Mesodermal cell (in vitro differentiated cells): ENCODE results near the gene CELA2B.
"Not testable (repeated sequence)": the region's sequence is repeated elsewhere in the genome, so short reads cannot be mapped to it uniquely, and the experiment has no call there.

ENCODE experiments used
- H3K27ac ChIP-seq: 2 replicates; pipeline ENCODE4 v1.7.0; 2013; ENCODE audit warnings: mild to moderate bottlenecking, low read depth, low read length, moderate library complexity; ENCODE audit not compliant: severe bottlenecking
- H3K36me3 ChIP-seq: 2 replicates; pipeline ENCODE4 v1.7.1; 2013; ENCODE audit warnings: mild to moderate bottlenecking, low read length, moderate library complexity; ENCODE audit not compliant: control insufficient read depth, insufficient read depth
- H3K4me1 ChIP-seq: one replicate; pipeline ENCODE4 v1.7.1; 2013; ENCODE audit warnings: mild to moderate bottlenecking, low read length; ENCODE audit not compliant: insufficient read depth, control insufficient read depth, poor library complexity, severe bottlenecking
- H3K4me3 ChIP-seq: 2 replicates; pipeline ENCODE4 v1.7.0; 2013; ENCODE audit warnings: low read length, control low read depth, mild to moderate bottlenecking; ENCODE audit not compliant: insufficient read depth, poor library complexity, severe bottlenecking; ENCODE audit errors: extremely low read depth
- H3K9me3 ChIP-seq: 2 replicates; pipeline ENCODE4 v1.7.1; 2013; ENCODE audit warnings: mild to moderate bottlenecking, low read length, moderate library complexity; ENCODE audit not compliant: control insufficient read depth
- WGBS, 2 experiments: methylation state at CpG; one replicate each; pipeline ENCODE4 v1.1.5; 2013; ENCODE audit warnings: missing lambda C conversion rate in 2 of 2; ENCODE audit not compliant: insufficient coverage in 2 of 2; 5-methylcytosine and 5-hydroxymethylcytosine counted together

The CELA2B gene

GRCh38 chr1:15456313-15456954 is 19.5 kb upstream of the CELA2B start, which contains the start of gene CELA2A:
CELA2A (plus strand) TSS chr1:15456732; CDS start chr1:15456754, 22 bp downstream.
- H3K4me1 ChIP-seq, result no peaks in the 10 kb centered on the region
- no peak within 1 kb of the TSS for H3K27ac ChIP-seq
- H3K4me3 ChIP-seq, result no peak within 1 kb of the TSS
- H3K9me3 ChIP-seq, result no peaks in the 10 kb centered on the region
- H3K36me3 ChIP-seq, result no peaks in the 10 kb centered on the region
- WGBS, 2 experiments, result 93 to 97% methylated on average over 5 to 6 of the region's 8 CpGs

- H3K4me1 ChIP-seq, result no peaks in the 10 kb centered on the region
- H3K4me3 ChIP-seq, result no peak overlapping the region
- no peaks in the 10 kb centered on the region for H3K9me3 ChIP-seq
- no peak overlapping the region for H3K27ac ChIP-seq
- H3K36me3 ChIP-seq, result no peaks in the 10 kb centered on the region
- 80% methylated on average over 1 of the region's 2 CpGs; no CpG with 5 or more reads in 1 of the 2 experiments for WGBS, 2 experiments
Observed at GRCh38 chr1:15457585-15457984, 18.3 kb upstream of the CELA2B start.

- H3K4me3 ChIP-seq, H3K36me3 ChIP-seq, H3K4me1 ChIP-seq, H3K27ac ChIP-seq, H3K9me3 ChIP-seq: not testable (repeated sequence)
- WGBS, 2 experiments, result 76 to 88% methylated on average over 4 of the region's 4 CpGs
Observed at GRCh38 chr1:15458388-15458787, 17.5 kb upstream of the CELA2B start.

- Histone ChIP-seq H3K4me1 (no peaks in the 10 kb centered on the region), H3K9me3 (no peaks in the 10 kb centered on the region), H3K36me3 (no peaks in the 10 kb centered on the region), H3K4me3 (no peak overlapping the region), H3K27ac (no peak overlapping the region)
- WGBS, 2 experiments, result 85 to 91% methylated on average over 3 to 4 of the region's 10 CpGs
Observed at GRCh38 chr1:15459771-15460707, 15.9 kb upstream of the CELA2B start.

GRCh38 chr1:15460708-15461095 is 15.2 kb upstream of the CELA2B start:
- Histone ChIP-seq H3K36me3 (no peaks in the 10 kb centered on the region), H3K9me3 (no peaks in the 10 kb centered on the region), H3K4me1 (no peaks in the 10 kb centered on the region), H3K4me3 (no peak overlapping the region), H3K27ac (no peak overlapping the region)
- WGBS, 2 experiments, result 89 to 91% methylated on average over 6 to 7 of the region's 9 CpGs

GRCh38 chr1:15463064-15463800 is 12.7 kb upstream of the CELA2B start:
- H3K36me3 ChIP-seq, H3K27ac ChIP-seq, H3K4me1 ChIP-seq, H3K9me3 ChIP-seq, H3K4me3 ChIP-seq: not testable (repeated sequence)
- WGBS, 2 experiments, result 85 to 94% methylated on average over 6 to 9 of the region's 15 CpGs

- not testable (repeated sequence) for H3K4me3 ChIP-seq, H3K9me3 ChIP-seq, H3K27ac ChIP-seq, H3K36me3 ChIP-seq, H3K4me1 ChIP-seq
- WGBS, 2 experiments, result 80 to 100% methylated on average over 2 to 4 of the region's 5 CpGs
Observed at GRCh38 chr1:15463926-15464322, 12.0 kb upstream of the CELA2B start.

GRCh38 chr1:15465674-15466073 is 10.2 kb upstream of the CELA2B start:
- 86 to 92% methylated on average over 6 of the region's 7 CpGs for WGBS, 2 experiments
- no peaks in the 10 kb centered on the region for H3K9me3 ChIP-seq
- no peak overlapping the region for H3K4me3 ChIP-seq
- H3K27ac ChIP-seq, result no peak overlapping the region
- H3K36me3 ChIP-seq, result no peaks in the 10 kb centered on the region
- no peaks in the 10 kb centered on the region for H3K4me1 ChIP-seq

GRCh38 chr1:15466955-15467625 is 8.8 kb upstream of the CELA2B start:
- not testable (repeated sequence) for H3K36me3 ChIP-seq, H3K27ac ChIP-seq, H3K4me3 ChIP-seq, H3K4me1 ChIP-seq, H3K9me3 ChIP-seq
- WGBS, 2 experiments, result 95 to 96% methylated on average over 17 to 18 of the region's 22 CpGs

GRCh38 chr1:15468145-15468544 is 7.8 kb upstream of the CELA2B start:
- H3K27ac ChIP-seq, result no peak overlapping the region
- H3K4me1 ChIP-seq, result no peaks in the 10 kb centered on the region
- H3K36me3 ChIP-seq, result no peaks in the 10 kb centered on the region
- H3K4me3 ChIP-seq, result no peak overlapping the region
- no peaks in the 10 kb centered on the region for H3K9me3 ChIP-seq
